ENCODE measurements around the gene PCDHA6. TPM values are rescaled to one million over a fixed set of nuclear protein-coding genes. Genes with fewer than 3 reads are reported as not detected.
"Not testable (repeated sequence)": the region's sequence is repeated elsewhere in the genome, so short reads cannot be mapped to it uniquely, and the experiment has no call there.

The PCDHA6 gene
- total and polyA plus RNA-seq, 2 experiments from 2014 or later = 0.27 to 3.2 TPM

GRCh38 chr5:140802781-140803271, 24.9 kb upstream of the PCDHA6 start:
- no peak overlapping the region for H3K4me3 ChIP-seq
- 99% methylated on average over 35 of the region's 53 CpGs for WGBS (ENCODE audit: low lambda C conversion rate, missing lambda C conversion rate)
- H3K36me3 ChIP-seq (replicated peaks; ENCODE audit: insufficient read depth, low read depth) = peaks cover 5% of the 10 kb centered on the region
- no peak overlapping the region for H3K27ac ChIP-seq
- DNase-seq (ENCODE audit: low spot score) = no peak
- H2AFZ ChIP-seq = no peak overlapping the region
- H3K79me2 ChIP-seq = peaks cover under 1% of the 10 kb centered on the region
- H3K4me2 ChIP-seq = no peak overlapping the region
- H3K4me1 ChIP-seq (ENCODE audit: insufficient read depth) = no peaks in the 10 kb centered on the region
- no peaks in the 10 kb centered on the region for H4K20me1 ChIP-seq (ENCODE audit: insufficient read depth, poor library complexity, severe bottlenecking)
- H3K27me3 ChIP-seq = no peaks in the 10 kb centered on the region
- no peaks in the 10 kb centered on the region for H3K9me2 ChIP-seq (replicated peaks; ENCODE audit: insufficient read depth)
- peaks cover 18% of the 10 kb centered on the region for H3K9me3 ChIP-seq (ENCODE audit: low read depth)
- TF ChIP-seq EZH2 (IDR thresholded peaks at IDR 0.05; ENCODE audit: borderline replicate concordance) (no peak), CTCF (IDR thresholded peaks at IDR 0.05; ENCODE audit: poor library complexity) (no peak), EZH2phosphoT487 (IDR thresholded peaks at IDR 0.05; ENCODE audit: low read depth, severe bottlenecking, unreplicated experiment) (no peak)

GRCh38 chr5:140806834-140807775, 20.7 kb upstream of the PCDHA6 start, which contains the start of gene PCDHA4:
Gene PCDHA4 (plus strand): TSS chr5:140807068.
- 2% methylated on average over 46 of the region's 47 CpGs for WGBS (ENCODE audit: low lambda C conversion rate, missing lambda C conversion rate)
- Histone ChIP-seq H3K4me1 (ENCODE audit: insufficient read depth) (no peaks in the 10 kb centered on the region), H3K27me3 (no peaks in the 10 kb centered on the region), H3K36me3 (replicated peaks; ENCODE audit: insufficient read depth, low read depth) (no peaks in the 10 kb centered on the region), H3K9me2 (replicated peaks; ENCODE audit: insufficient read depth) (no peaks in the 10 kb centered on the region), H3K79me2 (peaks cover 19% of the 10 kb centered on the region), H4K20me1 (ENCODE audit: insufficient read depth, poor library complexity, severe bottlenecking) (no peaks in the 10 kb centered on the region), H3K9me3 (ENCODE audit: low read depth) (no peaks in the 10 kb centered on the region), H3K27ac (peak within 1 kb of the TSS; percentile 89), H2AFZ (peak within 1 kb of the TSS; percentile 92), H3K4me2 (peak within 1 kb of the TSS; percentile 80), H3K4me3 (peak within 1 kb of the TSS; percentile 83)
- peak; percentile 88 for DNase-seq (ENCODE audit: low spot score)
- TF ChIP-seq CTCF (IDR thresholded peaks at IDR 0.05; ENCODE audit: poor library complexity) = peak; percentile 85
- TF ChIP-seq EZH2phosphoT487 (IDR thresholded peaks at IDR 0.05; ENCODE audit: low read depth, severe bottlenecking, unreplicated experiment) = no peak
- no peak for TF ChIP-seq EZH2 (IDR thresholded peaks at IDR 0.05; ENCODE audit: borderline replicate concordance)

GRCh38 chr5:140808241-140808888, 19.4 kb upstream of the PCDHA6 start:
- H3K4me3 ChIP-seq; H3K36me3 ChIP-seq (replicated peaks; ENCODE audit: insufficient read depth, low read depth); H3K9me2 ChIP-seq (replicated peaks; ENCODE audit: insufficient read depth); H3K9me3 ChIP-seq (ENCODE audit: low read depth); H2AFZ ChIP-seq; H3K27me3 ChIP-seq; H3K27ac ChIP-seq; H3K4me1 ChIP-seq (ENCODE audit: insufficient read depth); H4K20me1 ChIP-seq (ENCODE audit: insufficient read depth, poor library complexity, severe bottlenecking); DNase-seq (ENCODE audit: low spot score): not testable (repeated sequence)
- Histone ChIP-seq H3K79me2 (peaks cover 23% of the 10 kb centered on the region), H3K4me2 (peak overlapping the region; percentile 80)
- WGBS (ENCODE audit: low lambda C conversion rate, missing lambda C conversion rate) = 99% methylated on average over 57 of the region's 62 CpGs

GRCh38 chr5:140808889-140809291, 18.9 kb upstream of the PCDHA6 start:
- H3K4me2 ChIP-seq = no peak overlapping the region
- H3K27ac ChIP-seq = no peak overlapping the region
- H3K4me3 ChIP-seq = no peak overlapping the region
- H3K9me2 ChIP-seq (replicated peaks; ENCODE audit: insufficient read depth) = no peaks in the 10 kb centered on the region
- no peak for TF ChIP-seq CTCF (IDR thresholded peaks at IDR 0.05; ENCODE audit: poor library complexity)
- TF ChIP-seq EZH2 (IDR thresholded peaks at IDR 0.05; ENCODE audit: borderline replicate concordance) = no peak
- TF ChIP-seq EZH2phosphoT487 (IDR thresholded peaks at IDR 0.05; ENCODE audit: low read depth, severe bottlenecking, unreplicated experiment) = no peak
- no peaks in the 10 kb centered on the region for H3K4me1 ChIP-seq (ENCODE audit: insufficient read depth)
- no peak overlapping the region for H2AFZ ChIP-seq
- H3K9me3 ChIP-seq (ENCODE audit: low read depth) = no peaks in the 10 kb centered on the region
- H4K20me1 ChIP-seq (ENCODE audit: insufficient read depth, poor library complexity, severe bottlenecking) = no peaks in the 10 kb centered on the region
- H3K79me2 ChIP-seq = peaks cover 28% of the 10 kb centered on the region
- DNase-seq (ENCODE audit: low spot score) = no peak
- no peaks in the 10 kb centered on the region for H3K36me3 ChIP-seq (replicated peaks; ENCODE audit: insufficient read depth, low read depth)
- WGBS (ENCODE audit: low lambda C conversion rate, missing lambda C conversion rate) = 97% methylated on average over 41 of the region's 43 CpGs
- H3K27me3 ChIP-seq = no peaks in the 10 kb centered on the region

Measured in hepatocyte (in vitro differentiated cells).